Muscle layer of colon (tissue), 2 donors: ENCODE data around the gene KRTAP4-6.
"Not testable (repeated sequence)": the region's sequence is repeated elsewhere in the genome, so short reads cannot be mapped to it uniquely, and the experiment has no call there.

Experiments used
- H3K27ac ChIP-seq: one replicate; pipeline ENCODE4 v1.7.0; 2013; ENCODE audit warnings: low read depth, mild to moderate bottlenecking, low read length, moderate library complexity
- H3K27me3 ChIP-seq, 2 donors: one replicate each; pipeline ENCODE4 v1.7.0; 2013; ENCODE audit warnings: low read length in 2 of 2, mild to moderate bottlenecking in 2 of 2; ENCODE audit not compliant: insufficient read depth in 2 of 2, control insufficient read depth in 1 of 2
- H3K36me3 ChIP-seq: one replicate; pipeline ENCODE4 v1.7.0; 2013; ENCODE audit warnings: mild to moderate bottlenecking, low read length; ENCODE audit not compliant: insufficient read depth
- H3K4me1 ChIP-seq: one replicate; pipeline ENCODE4 v1.7.0; 2013; ENCODE audit warnings: mild to moderate bottlenecking, low read length; ENCODE audit not compliant: insufficient read depth
- H3K4me3 ChIP-seq, 2 donors: one replicate each; pipeline ENCODE4 v1.7.0; 2013; ENCODE audit warnings: low read length in 2 of 2, low read depth in 1 of 2, mild to moderate bottlenecking in 1 of 2, moderate library complexity in 1 of 2
- H3K9ac ChIP-seq: one replicate; pipeline ENCODE4 v1.7.0; 2013; ENCODE audit warnings: low read length
- H3K9me3 ChIP-seq: one replicate; pipeline ENCODE4 v1.7.0; 2013; ENCODE audit warnings: mild to moderate bottlenecking, low read length
- donor health status: abdominal sarcoma.
- donor health status: Adenocarcinoma of cecum.

Gene KRTAP4-6

DNA sequence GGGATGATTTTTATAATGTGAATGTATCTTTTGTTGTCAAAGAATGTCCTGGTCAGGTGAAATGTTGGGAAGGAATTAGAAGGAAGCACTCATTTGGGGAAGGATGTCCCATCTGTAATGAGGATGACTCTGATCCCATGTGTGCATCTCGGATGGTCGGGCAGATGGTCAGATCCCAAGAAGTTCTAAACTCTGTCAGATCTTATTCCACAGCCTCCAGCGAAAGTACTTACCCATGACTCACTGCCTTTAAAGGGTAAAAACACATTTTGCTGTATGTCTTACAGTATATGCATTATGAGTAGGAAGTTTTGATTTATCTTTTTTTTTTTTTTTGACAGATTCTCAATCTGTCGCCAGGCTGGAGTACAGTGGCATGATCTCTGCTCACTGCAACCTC is 21.6 kb downstream of the KRTAP4-6 start:
- Histone ChIP-seq H3K9me3 (no peaks in the 10 kb centered on the region), H3K36me3 (no peaks in the 10 kb centered on the region), H3K4me1 (no peaks in the 10 kb centered on the region), H3K4me3 (no peak overlapping the region), H3K27me3 (no peaks in the 10 kb centered on the region), H3K9ac (no peak overlapping the region), H3K27ac (no peak overlapping the region)

DNA sequence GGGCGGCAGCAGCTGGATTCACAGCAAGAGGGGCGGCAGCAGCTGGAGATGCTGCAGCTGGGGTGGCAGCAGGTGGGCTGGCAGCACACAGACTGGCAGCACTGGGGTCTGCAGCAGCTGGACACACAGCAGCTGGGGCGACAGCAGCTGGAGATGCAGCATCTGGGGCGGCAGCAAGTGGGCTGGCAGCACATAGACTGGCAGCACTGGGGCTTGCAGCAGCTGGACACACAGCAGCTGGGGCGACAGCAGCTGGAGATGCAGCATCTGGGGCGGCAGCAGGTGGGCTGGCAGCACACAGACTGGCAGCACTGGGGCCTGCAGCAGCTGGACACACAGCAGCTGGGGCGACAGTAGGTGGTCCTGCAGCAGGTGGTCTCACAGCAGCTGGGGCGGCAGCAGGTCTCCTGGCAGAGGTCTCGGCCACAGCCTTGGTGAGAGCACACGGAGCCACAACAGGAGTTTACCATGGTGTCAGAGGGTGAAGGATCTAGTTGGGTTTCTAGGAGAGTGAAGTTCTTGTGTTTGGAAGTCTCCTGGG is 22.4 kb downstream of the KRTAP4-6 start, which contains the start of gene KRTAP4-11:
KRTAP4-11 (minus strand) TSS at position 528 of the 541 bp plus-strand sequence; CDS start at position 470, 58 bp downstream.
- not testable (repeated sequence) for H3K9me3 ChIP-seq, H3K4me3 ChIP-seq, H3K36me3 ChIP-seq, H3K4me1 ChIP-seq, H3K9ac ChIP-seq, H3K27ac ChIP-seq, H3K27me3 ChIP-seq

DNA sequence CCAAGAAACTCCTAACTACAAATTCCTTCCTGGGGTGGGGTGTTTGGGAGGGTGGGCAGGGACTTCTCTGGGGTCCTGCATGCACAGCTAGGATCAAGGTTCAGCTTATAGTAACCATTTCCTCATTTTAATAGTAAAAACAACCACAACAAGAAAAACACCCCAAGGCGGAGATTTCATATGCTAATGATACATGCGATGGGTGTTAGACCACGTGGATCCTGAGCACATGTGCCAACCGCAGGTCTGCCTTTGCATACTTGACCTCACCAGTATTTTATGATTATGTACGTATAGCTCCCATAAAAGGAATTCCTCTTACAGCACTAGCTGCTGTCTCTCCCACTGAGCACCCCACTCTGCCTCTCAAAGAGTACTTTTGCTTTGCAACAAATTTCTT is 24.0 kb downstream of the KRTAP4-6 start:
- H3K9ac ChIP-seq, result no peak overlapping the region
- no peaks in the 10 kb centered on the region for H3K27me3 ChIP-seq
- no peak overlapping the region for H3K27ac ChIP-seq
- H3K4me3 ChIP-seq, result no peak overlapping the region
- no peaks in the 10 kb centered on the region for H3K36me3 ChIP-seq
- H3K9me3 ChIP-seq, result no peaks in the 10 kb centered on the region
- H3K4me1 ChIP-seq, result no peaks in the 10 kb centered on the region

DNA sequence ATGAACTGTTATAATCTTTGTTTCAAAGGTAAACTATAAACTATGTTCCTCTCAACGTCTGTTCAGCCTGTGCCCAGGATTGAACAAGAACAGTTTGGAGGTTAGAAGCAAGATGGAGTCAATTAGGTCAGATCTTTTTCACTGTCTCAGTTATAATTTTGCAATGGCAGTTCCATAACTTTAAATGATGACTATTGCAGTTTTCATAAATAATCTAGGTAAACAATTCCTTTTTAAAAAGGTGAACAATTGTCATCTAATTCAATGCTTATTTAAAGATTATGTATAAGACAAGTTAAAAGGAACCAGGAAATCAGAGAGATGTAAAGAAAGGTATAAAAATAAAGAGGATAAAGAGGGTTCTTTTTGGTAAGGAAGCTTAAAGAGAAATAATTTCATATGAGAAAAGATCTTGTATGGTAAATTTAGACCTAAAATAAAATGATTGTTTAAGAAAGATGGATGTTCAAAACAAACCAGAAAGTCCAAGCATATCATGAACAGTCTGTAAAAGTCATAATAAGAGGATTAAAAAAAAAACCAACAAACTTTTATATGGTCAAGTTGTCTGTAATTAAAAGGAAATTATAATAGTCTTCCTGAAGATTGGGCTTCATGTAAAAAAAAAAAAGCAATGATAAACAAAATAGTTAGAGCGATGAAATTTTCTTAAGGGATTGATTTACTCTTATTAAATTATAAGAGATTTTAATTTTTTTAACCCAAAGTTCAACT is 29.0 kb downstream of the KRTAP4-6 start:
- Histone ChIP-seq H3K36me3 (no peaks in the 10 kb centered on the region), H3K27me3 (no peaks in the 10 kb centered on the region), H3K27ac (no peak overlapping the region), H3K9ac (no peak overlapping the region), H3K4me1 (no peaks in the 10 kb centered on the region), H3K9me3 (no peaks in the 10 kb centered on the region), H3K4me3 (no peak overlapping the region)

DNA sequence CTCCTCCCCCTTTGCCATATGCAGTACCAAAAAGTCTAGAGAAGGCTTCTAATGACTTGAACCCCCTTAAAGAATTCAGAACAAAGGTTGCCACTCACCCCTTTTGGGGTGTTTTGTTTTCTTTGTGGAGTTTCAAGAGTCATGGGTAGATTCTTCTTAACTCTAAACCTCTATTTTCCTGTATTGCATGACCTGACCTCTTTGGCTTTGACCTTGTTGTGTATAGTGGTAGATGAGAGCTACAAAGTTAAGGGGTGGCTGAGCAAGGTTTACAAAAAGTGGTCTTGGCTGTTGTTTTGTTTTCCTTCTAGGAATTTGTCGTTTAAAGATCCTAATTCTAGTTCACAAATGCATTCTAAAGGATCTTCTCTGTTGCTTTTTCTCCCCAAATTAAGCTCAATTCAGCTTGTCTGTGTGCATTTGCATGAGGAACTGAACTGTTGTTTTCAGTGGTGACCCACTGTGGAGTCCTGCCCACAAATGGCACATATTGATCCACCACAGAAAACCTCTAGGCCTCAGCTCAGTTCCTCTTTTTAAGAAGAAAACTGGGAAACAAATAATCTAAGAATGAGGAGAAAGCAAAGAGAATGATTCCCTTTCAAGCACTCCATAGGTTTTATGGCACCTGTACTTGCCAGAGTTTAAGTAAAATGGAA is 31.5 kb downstream of the KRTAP4-6 start:
- H3K36me3 ChIP-seq, result not testable (repeated sequence)

DNA sequence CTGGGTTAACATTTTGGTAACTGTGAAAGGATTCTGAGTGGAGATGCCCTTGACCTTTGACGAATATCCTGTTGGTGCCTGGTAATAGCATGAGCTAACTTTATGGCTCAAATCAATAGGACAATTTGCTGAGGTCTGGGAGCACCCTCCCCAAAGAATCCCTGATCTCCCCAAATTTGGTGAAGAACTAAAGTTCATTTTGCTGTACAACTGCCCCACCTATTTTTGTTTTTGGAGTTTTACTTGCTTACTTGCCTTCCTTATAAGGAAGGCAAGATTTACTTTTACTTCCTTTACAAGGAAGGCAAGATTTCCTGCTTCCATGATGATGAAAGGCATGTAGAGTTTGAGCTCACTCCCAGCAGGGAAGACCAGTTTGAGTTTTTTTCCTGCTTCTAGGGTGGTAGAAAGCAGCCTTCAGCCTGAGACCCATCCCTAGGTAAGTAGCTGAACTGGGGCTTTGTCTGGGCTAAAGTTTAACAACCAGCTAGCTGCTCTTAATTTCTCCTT is 32.3 kb downstream of the KRTAP4-6 start:
- Histone ChIP-seq H3K4me3 (no peak overlapping the region), H3K36me3 (no peaks in the 10 kb centered on the region), H3K9ac (no peak overlapping the region), H3K4me1 (no peaks in the 10 kb centered on the region), H3K27me3 (no peaks in the 10 kb centered on the region), H3K9me3 (no peaks in the 10 kb centered on the region), H3K27ac (no peak overlapping the region)

More for the DNA sequence above, 31.5 kb downstream of the KRTAP4-6 start:
- H3K9me3 ChIP-seq, H3K4me1 ChIP-seq, H3K9ac ChIP-seq, H3K27ac ChIP-seq, H3K4me3 ChIP-seq, H3K27me3 ChIP-seq: not testable (repeated sequence)

DNA sequence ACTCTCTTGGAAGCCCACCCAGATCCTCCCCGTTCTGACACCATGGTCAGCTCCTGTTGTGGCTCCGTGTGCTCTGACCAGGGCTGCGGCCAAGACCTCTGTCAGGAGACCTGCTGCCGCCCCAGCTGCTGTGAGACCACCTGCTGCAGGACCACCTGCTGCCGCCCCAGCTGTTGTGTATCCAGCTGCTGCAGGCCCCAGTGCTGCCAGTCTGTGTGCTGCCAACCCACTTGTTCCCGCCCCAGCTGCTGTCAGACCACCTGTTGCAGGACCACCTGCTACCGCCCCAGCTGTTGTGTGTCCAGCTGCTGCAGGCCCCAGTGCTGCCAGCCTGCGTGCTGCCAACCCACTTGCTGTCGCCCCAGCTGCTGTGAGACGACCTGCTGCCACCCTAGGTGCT is 35.0 kb downstream of the KRTAP4-6 start, which contains the start of gene KRTAP4-9:
KRTAP4-9 (plus strand) TSS at position 43 of the 400 bp plus-strand sequence; CDS start at position 43, 0 bp downstream.
- H3K36me3 ChIP-seq, H3K27ac ChIP-seq, H3K4me3 ChIP-seq, H3K9ac ChIP-seq, H3K9me3 ChIP-seq, H3K4me1 ChIP-seq, H3K27me3 ChIP-seq: not testable (repeated sequence)

DNA sequence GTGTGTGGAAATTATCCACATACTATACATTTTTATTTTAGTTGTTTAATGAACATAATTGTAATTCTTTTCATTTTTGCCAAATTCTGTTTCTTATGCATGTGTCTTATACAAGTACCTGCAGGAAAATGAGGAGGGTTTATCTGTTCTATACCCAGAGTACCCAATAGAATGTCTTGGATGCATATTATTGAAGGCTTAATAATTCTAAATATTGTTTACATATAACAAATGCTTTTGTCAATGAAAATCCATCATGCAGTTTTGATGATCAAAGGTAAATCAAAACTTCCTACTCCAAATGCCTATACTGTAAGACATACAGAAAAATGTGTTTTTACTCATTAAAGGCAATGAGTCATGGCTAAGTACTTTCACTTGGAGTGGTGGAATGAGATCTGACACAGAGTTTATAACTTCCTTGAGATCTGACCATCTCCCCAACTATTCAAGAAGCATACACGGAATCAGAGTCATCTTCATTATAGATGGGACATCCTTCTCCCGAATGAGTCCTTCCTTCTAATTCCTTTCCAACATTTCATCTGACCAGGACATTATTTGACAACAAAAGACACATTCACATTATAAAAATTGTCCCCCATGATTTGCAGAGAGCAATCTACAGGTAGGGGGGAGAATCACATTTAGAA is 35.8 kb downstream of the KRTAP4-6 start:
- not testable (repeated sequence) for H3K36me3 ChIP-seq, H3K9ac ChIP-seq, H3K4me3 ChIP-seq, H3K27me3 ChIP-seq, H3K4me1 ChIP-seq, H3K9me3 ChIP-seq, H3K27ac ChIP-seq

DNA sequence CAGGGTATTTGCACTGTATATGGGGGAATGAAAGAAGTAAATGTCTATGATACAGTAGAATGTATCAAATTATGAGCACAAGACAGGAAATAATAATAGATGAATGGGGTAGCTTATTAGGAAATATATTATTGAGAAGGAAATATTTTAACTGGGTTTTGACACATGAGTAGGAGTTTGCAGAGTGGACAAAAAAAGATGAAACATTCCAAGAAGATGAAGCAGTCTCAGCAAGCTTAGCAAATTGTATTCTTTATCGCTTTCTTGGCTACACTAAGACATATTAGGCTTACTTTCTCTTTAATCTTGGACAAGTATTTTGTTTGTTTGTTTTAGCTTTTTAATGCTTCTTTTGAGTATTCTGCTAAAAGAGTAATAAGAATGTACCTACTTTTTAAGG is 36.4 kb downstream of the KRTAP4-6 start:
- Histone ChIP-seq H3K9ac (no peak overlapping the region), H3K9me3 (no peaks in the 10 kb centered on the region), H3K4me1 (no peaks in the 10 kb centered on the region), H3K36me3 (no peaks in the 10 kb centered on the region), H3K27me3 (no peaks in the 10 kb centered on the region), H3K4me3 (no peak overlapping the region), H3K27ac (no peak overlapping the region)

DNA sequence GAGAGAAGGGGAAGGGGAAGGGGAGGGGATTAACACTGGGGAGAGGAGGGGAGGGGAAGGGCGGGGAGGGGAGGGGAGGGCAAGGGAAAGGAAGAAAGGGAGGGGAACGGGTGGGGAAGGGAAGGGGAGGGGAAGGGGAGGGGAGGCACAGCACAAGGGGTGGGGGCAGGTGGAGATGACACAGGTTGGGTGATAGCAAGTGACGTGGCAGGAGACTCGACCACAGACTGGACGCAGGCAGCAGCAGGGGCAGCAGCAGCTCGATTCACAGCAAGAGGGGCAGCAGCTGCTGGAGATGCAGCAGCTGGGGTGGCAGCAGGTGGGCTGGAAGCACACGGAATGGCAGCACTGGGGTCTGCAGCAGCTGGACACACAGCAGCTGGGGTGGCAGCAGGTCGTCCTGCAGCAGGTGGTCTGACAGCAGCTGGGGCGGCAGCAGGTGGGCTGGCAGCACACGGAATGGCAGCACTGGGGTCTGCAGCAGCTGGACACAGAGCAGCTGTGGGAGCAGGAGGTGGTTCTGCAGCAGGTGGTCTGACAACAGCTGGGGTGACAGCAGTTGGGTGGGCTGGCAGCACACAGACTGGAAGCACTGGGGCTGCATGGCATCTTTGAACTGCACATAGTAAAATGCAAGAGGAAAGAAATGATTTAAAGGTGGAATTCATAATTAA is 38.6 kb downstream of the KRTAP4-6 start, which contains the start of gene KRTAP4-16:
KRTAP4-16 (minus strand) TSS at position 624 of the 674 bp plus-strand sequence; CDS start at position 624, 0 bp downstream.
- Histone ChIP-seq H3K27ac (no peak within 1 kb of the TSS), H3K4me1 (no peaks in the 10 kb centered on the region), H3K27me3 (no peaks in the 10 kb centered on the region), H3K36me3 (no peaks in the 10 kb centered on the region), H3K9me3 (no peaks in the 10 kb centered on the region), H3K9ac (no peak within 1 kb of the TSS), H3K4me3 (no peak within 1 kb of the TSS)
